HepG2 (cell line): ENCODE results near the gene FAM229A. TPM values are rescaled to one million over a fixed set of nuclear protein-coding genes. Genes with fewer than 3 reads are reported as not detected.
A peak's percentile ranks its signal among the peaks of the same experiment; 100 is the strongest.

ENCODE experiments used
- ATF7 ChIP-seq, 2 experiments: fragments of 450-650 bp in 1 of 2; sonication (generic) in 1 of 2; formaldehyde crosslinking in 1 of 2; IDR thresholded peaks; 2 replicates each; pipeline versions ENCODE4 v1.4.0 to v1.6.1; 2016 to 2020; ENCODE audit warnings: antibody characterized with exemption in 1 of 2, mild to moderate bottlenecking in 1 of 2, missing genetic modification reagents in 1 of 2
- HNRNPH1 ChIP-seq: fragments of 200-400 bp; formaldehyde crosslinking; optimal IDR thresholded peaks from 2 replicates; pipeline ENCODE3; 2017; ENCODE audit warnings: mild to moderate bottlenecking, low read depth, low read length
- POLR2G ChIP-seq: fragments of 200-400 bp; formaldehyde crosslinking; IDR thresholded peaks from 2 replicates; pipeline ENCODE4 v1.6.1; 2018; ENCODE audit warnings: mild to moderate bottlenecking, low read depth, low read length, moderate library complexity
- RARA ChIP-seq: IDR thresholded peaks from 2 replicates; pipeline ENCODE4 v1.6.1; 2016; ENCODE audit warnings: missing genetic modification reagents, missing compliant biosample characterization
- RBM39 ChIP-seq: fragments of 200-400 bp; formaldehyde crosslinking; IDR thresholded peaks from one replicate; pipeline ENCODE4 v1.6.1; 2018; ENCODE audit warnings: antibody characterized with exemption, mild to moderate bottlenecking, low read depth, low read length; ENCODE audit not compliant: poor library complexity, severe bottlenecking
- SKI ChIP-seq: fragments of 450-650 bp; IDR thresholded peaks from one replicate; pipeline ENCODE4 v1.6.1; 2018; ENCODE audit warnings: mild to moderate bottlenecking; ENCODE audit not compliant: partially characterized antibody
- SMC3 ChIP-seq: IDR thresholded peaks from 2 replicates; pipeline ENCODE4 v1.6.1; 2011; ENCODE audit warnings: low read length, improper control_type of control experiment
- SSRP1 ChIP-seq: IDR thresholded peaks from 2 replicates; pipeline ENCODE4 v1.6.1; 2016; ENCODE audit warnings: control low read depth
- TEAD3 ChIP-seq: optimal IDR thresholded peaks from 2 replicates; pipeline ENCODE3; 2016; ENCODE audit warnings: borderline replicate concordance
- TOPORS ChIP-seq: sonication (generic); formaldehyde crosslinking; IDR thresholded peaks from 2 replicates; pipeline ENCODE4 v1.8.0; 2023; ENCODE audit warnings: mild to moderate bottlenecking, missing genetic modification reagents
- polyA plus RNA-seq, 8 experiments: library from polyadenylated mRNA; depleted of rRNA in 3 of 8; stranded (reverse) in 7 of 8; unstranded in 1 of 8; fragments of >200 nt; fragmentation: Illumina TruSeq in 4 of 8; extraction: Trizol in 4 of 8; gene quantifications; 2 replicates each; pipeline versions ENCODE4 v1.2.1 to v1.2.3, GENCODE V29; 2011 to 2016; ENCODE audit warnings: low read depth in 4 of 8, missing spikeins in 1 of 8, mixed read lengths in 1 of 8; ENCODE audit not compliant: insufficient read depth in 1 of 8
- total RNA-seq, 5 experiments: library from RNA; depleted of rRNA; stranded (reverse); fragments of >200 nt; fragmentation: Illumina TruSeq; extraction: Trizol; gene quantifications; 2 replicates each; pipeline ENCODE4 v1.2.3, GENCODE V29; 2016; ENCODE audit warnings: low read depth in 1 of 5
- TF ChIP-seq, protein P1 (sequence below): sonication (generic); formaldehyde crosslinking; IDR thresholded peaks from 2 replicates; pipeline ENCODE4 v1.4.0; 2020; ENCODE audit warnings: mild to moderate bottlenecking, missing genetic modification reagents
- TF ChIP-seq, protein P2 (sequence below): sonication (generic); formaldehyde crosslinking; IDR thresholded peaks from 2 replicates; pipeline ENCODE4 v1.4.0; 2020; ENCODE audit warnings: missing genetic modification reagents

Gene FAM229A
- total and polyA plus RNA-seq, 2 of the 13 experiments (the other 11 are each of a cell fraction or from before 2014, with no cell fraction given) = 3.2 to 17.6 TPM

DNA sequence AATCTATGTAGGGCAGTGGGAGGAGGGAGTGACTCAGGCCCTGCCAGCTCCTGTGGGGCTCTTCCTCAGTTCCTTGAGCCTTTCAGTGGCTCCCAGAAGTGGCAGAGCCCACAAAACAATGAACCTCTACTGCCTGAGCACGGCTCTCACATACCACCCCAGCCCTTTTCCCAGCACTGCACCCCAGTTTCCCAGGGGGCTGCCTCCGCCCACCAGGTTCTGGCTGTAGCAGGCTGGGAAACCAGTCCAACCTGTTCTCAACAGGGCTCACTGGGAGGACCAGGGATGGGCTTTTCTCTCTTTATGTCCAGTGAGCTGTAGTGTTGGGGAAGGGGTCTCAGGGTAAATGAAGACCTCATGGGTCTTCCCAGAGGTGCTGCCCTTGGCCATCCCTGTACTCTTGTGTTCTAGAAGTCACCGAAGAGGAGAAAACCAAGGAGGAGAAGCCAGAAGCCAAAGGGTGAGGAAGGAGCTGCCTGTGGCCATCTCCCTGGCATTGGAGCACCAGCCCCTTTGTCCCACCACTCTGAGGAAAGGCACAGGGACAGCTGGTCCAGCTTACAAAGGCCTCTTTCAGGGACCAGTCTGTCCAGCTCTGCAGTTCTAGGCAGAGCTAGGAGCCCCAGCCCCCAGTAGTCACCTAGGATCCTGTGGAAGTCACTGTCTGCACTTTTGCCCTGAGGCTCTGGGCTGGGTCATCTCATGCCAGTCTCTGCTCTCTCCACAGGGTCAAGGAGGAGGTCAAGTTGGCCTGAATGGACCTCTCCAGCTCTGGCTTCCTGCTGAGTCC is 29.8 kb downstream of the FAM229A start (continued):
- TF ChIP-seq, protein P1, sequence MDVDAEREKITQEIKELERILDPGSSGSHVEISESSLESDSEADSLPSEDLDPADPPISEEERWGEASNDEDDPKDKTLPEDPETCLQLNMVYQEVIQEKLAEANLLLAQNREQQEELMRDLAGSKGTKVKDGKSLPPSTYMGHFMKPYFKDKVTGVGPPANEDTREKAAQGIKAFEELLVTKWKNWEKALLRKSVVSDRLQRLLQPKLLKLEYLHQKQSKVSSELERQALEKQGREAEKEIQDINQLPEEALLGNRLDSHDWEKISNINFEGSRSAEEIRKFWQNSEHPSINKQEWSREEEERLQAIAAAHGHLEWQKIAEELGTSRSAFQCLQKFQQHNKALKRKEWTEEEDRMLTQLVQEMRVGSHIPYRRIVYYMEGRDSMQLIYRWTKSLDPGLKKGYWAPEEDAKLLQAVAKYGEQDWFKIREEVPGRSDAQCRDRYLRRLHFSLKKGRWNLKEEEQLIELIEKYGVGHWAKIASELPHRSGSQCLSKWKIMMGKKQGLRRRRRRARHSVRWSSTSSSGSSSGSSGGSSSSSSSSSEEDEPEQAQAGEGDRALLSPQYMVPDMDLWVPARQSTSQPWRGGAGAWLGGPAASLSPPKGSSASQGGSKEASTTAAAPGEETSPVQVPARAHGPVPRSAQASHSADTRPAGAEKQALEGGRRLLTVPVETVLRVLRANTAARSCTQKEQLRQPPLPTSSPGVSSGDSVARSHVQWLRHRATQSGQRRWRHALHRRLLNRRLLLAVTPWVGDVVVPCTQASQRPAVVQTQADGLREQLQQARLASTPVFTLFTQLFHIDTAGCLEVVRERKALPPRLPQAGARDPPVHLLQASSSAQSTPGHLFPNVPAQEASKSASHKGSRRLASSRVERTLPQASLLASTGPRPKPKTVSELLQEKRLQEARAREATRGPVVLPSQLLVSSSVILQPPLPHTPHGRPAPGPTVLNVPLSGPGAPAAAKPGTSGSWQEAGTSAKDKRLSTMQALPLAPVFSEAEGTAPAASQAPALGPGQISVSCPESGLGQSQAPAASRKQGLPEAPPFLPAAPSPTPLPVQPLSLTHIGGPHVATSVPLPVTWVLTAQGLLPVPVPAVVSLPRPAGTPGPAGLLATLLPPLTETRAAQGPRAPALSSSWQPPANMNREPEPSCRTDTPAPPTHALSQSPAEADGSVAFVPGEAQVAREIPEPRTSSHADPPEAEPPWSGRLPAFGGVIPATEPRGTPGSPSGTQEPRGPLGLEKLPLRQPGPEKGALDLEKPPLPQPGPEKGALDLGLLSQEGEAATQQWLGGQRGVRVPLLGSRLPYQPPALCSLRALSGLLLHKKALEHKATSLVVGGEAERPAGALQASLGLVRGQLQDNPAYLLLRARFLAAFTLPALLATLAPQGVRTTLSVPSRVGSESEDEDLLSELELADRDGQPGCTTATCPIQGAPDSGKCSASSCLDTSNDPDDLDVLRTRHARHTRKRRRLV (CRISPR knock-in tag) = no peak
- TF ChIP-seq TOPORS (CRISPR knock-in tag) (no peak), ATF7 (IDR thresholded peaks at IDR 0.05) (no peak), ATF7 (CRISPR knock-in tag; IDR thresholded peaks at IDR 0.05) (no peak), HNRNPH1 (no peak), SSRP1 (CRISPR knock-in tag) (0 out of 2 replicates have a peak, but pooled peaks have one; percentile 85), TEAD3 (no peak), SMC3 (no peak), RBM39 (no peak), SKI (no peak), RARA (0 out of 2 replicates have a peak, but pooled peaks have one; percentile 17), POLR2G (peak; percentile 53)
- TF ChIP-seq, protein P2, sequence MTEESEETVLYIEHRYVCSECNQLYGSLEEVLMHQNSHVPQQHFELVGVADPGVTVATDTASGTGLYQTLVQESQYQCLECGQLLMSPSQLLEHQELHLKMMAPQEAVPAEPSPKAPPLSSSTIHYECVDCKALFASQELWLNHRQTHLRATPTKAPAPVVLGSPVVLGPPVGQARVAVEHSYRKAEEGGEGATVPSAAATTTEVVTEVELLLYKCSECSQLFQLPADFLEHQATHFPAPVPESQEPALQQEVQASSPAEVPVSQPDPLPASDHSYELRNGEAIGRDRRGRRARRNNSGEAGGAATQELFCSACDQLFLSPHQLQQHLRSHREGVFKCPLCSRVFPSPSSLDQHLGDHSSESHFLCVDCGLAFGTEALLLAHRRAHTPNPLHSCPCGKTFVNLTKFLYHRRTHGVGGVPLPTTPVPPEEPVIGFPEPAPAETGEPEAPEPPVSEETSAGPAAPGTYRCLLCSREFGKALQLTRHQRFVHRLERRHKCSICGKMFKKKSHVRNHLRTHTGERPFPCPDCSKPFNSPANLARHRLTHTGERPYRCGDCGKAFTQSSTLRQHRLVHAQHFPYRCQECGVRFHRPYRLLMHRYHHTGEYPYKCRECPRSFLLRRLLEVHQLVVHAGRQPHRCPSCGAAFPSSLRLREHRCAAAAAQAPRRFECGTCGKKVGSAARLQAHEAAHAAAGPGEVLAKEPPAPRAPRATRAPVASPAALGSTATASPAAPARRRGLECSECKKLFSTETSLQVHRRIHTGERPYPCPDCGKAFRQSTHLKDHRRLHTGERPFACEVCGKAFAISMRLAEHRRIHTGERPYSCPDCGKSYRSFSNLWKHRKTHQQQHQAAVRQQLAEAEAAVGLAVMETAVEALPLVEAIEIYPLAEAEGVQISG (CRISPR knock-in tag) = no peak
